ENCODE measurements around the gene GZF1.

- TF ChIP-seq EZH2 (IDR thresholded peaks at IDR 0.05; ENCODE audit: insufficient read depth, poor library complexity, severe bottlenecking) (no peak), EZH2phosphoT487 (IDR thresholded peaks at IDR 0.05; ENCODE audit: insufficient read depth, low read depth) (no peak)
These were observed 39.1 kb downstream of the GZF1 start for GRCh38 chr20:23401051-23401450.

All from GM23248 (cell line).